Smooth muscle cell (in vitro differentiated cells): ENCODE results near the gene CD2AP. TPM values are rescaled to one million over a fixed set of nuclear protein-coding genes. Genes with fewer than 3 reads are reported as not detected.

Experiments
- DNase-seq: peaks from one replicate; lab custom pipeline; 2025; ENCODE audit not compliant: unreplicated experiment; lab: John Stamatoyannopoulos, UW
- H2AFZ ChIP-seq: fragments of 200-600 bp; sonication (generic); 2 replicates; pipeline ENCODE4 v1.6.0; 2016; ENCODE audit warnings: antibody characterized with exemption, low read depth, mild to moderate bottlenecking
- H3F3A ChIP-seq: fragments of 200-600 bp; sonication (generic); 2 replicates; pipeline ENCODE4 v1.6.0; 2017; ENCODE audit warnings: antibody characterized with exemption, low read depth
- H3K27ac ChIP-seq: fragments of 200-600 bp; sonication (generic); 2 replicates; pipeline ENCODE4 v1.5.1; 2016; ENCODE audit warnings: low read depth, mild to moderate bottlenecking
- H3K27me3 ChIP-seq: fragments of 200-600 bp; sonication (generic); 2 replicates; pipeline ENCODE4 v1.6.1; 2016; ENCODE audit warnings: low read depth, mild to moderate bottlenecking
- H3K36me3 ChIP-seq: fragments of 200-600 bp; sonication (generic); 2 replicates; pipeline ENCODE4 v1.5.1; 2016; ENCODE audit warnings: low read depth
- H3K4me1 ChIP-seq: fragments of 200-600 bp; sonication (generic); 2 replicates; pipeline ENCODE4 v1.5.1; 2016; ENCODE audit warnings: low read depth
- H3K4me2 ChIP-seq: fragments of 200-600 bp; sonication (generic); 2 replicates; pipeline ENCODE4 v1.6.0; 2016; ENCODE audit warnings: mild to moderate bottlenecking
- H3K4me3 ChIP-seq: fragments of 200-600 bp; sonication (generic); 2 replicates; pipeline ENCODE4 v1.5.1; 2016; ENCODE audit warnings: mild to moderate bottlenecking
- H3K79me2 ChIP-seq: fragments of 200-600 bp; sonication (generic); 2 replicates; pipeline ENCODE4 v1.6.0; 2016; ENCODE audit warnings: low read depth, mild to moderate bottlenecking
- H3K9ac ChIP-seq: fragments of 200-600 bp; sonication (generic); 2 replicates; pipeline ENCODE4 v1.6.0; 2016; ENCODE audit warnings: low read depth
- H3K9me3 ChIP-seq: fragments of 200-600 bp; sonication (generic); replicated peaks from 2 replicates; pipeline ENCODE4 v1.5.1; 2016; ENCODE audit warnings: low read depth
- H4K20me1 ChIP-seq: fragments of 200-600 bp; sonication (generic); 2 replicates; pipeline ENCODE4 v1.6.0; 2016; ENCODE audit warnings: low read depth
- CTCF ChIP-seq: fragments of 200-600 bp; sonication (generic); IDR thresholded peaks from 2 replicates; pipeline ENCODE4 v1.5.1; 2017; ENCODE audit warnings: borderline replicate concordance, mild to moderate bottlenecking, antibody characterized with exemption; ENCODE audit not compliant: insufficient read depth, poor library complexity, severe bottlenecking
- whole genome bisulfite sequencing: methylation state at CpG from one replicate; pipeline ENCODE4 v1.1.7; 2016; ENCODE audit warnings: low lambda C conversion rate; 5-methylcytosine and 5-hydroxymethylcytosine counted together
- polyA plus RNA-seq: library from polyadenylated mRNA; unstranded; fragments of >200 nt; fragmentation: Nextera tagmentation; extraction: Ambion mirVana; gene quantifications from 2 replicates; pipeline ENCODE4 v1.2.1, GENCODE V29; 2016
- total RNA-seq: library from RNA; depleted of rRNA; stranded (reverse); fragments of >200 nt; gene quantifications from 2 replicates; pipeline ENCODE4 v1.2.3, GENCODE V29; 2014

CD2AP gene
- total and polyA plus RNA-seq, 2 experiments from 2014 or later: 7.4 to 33.4 TPM

GRCh38 chr6:47579040-47579439 is 101.5 kb downstream of the CD2AP start:
- Histone ChIP-seq H2AFZ (no peak overlapping the region), H3K79me2 (no peaks in the 10 kb centered on the region), H3K9ac (no peak overlapping the region), H3K27ac (no peak overlapping the region), H3K4me1 (no peaks in the 10 kb centered on the region), H4K20me1 (peaks cover 1% of the 10 kb centered on the region), H3K9me3 (no peaks in the 10 kb centered on the region), H3K4me3 (no peak overlapping the region), H3K36me3 (peaks cover 20% of the 10 kb centered on the region), H3K27me3 (no peaks in the 10 kb centered on the region), H3K4me2 (no peak overlapping the region), H3F3A (no peaks in the 10 kb centered on the region)
- TF ChIP-seq CTCF: no peak
- 97% methylated on average over 4 of the region's 4 CpGs for WGBS
- no peak for DNase-seq

GRCh38 chr6:47581591-47581990 is 104.0 kb downstream of the CD2AP start:
- Histone ChIP-seq H3K4me2 (no peak overlapping the region), H3K9me3 (no peaks in the 10 kb centered on the region), H2AFZ (no peak overlapping the region), H3K27me3 (no peaks in the 10 kb centered on the region), H3K36me3 (peaks cover 20% of the 10 kb centered on the region), H4K20me1 (no peaks in the 10 kb centered on the region), H3K4me3 (no peak overlapping the region), H3K27ac (no peak overlapping the region), H3F3A (no peaks in the 10 kb centered on the region), H3K79me2 (no peaks in the 10 kb centered on the region), H3K4me1 (no peaks in the 10 kb centered on the region), H3K9ac (no peak overlapping the region)
- no peak for TF ChIP-seq CTCF
- 94% methylated on average over 2 of the region's 2 CpGs for WGBS
- DNase-seq: no peak

DNA sequence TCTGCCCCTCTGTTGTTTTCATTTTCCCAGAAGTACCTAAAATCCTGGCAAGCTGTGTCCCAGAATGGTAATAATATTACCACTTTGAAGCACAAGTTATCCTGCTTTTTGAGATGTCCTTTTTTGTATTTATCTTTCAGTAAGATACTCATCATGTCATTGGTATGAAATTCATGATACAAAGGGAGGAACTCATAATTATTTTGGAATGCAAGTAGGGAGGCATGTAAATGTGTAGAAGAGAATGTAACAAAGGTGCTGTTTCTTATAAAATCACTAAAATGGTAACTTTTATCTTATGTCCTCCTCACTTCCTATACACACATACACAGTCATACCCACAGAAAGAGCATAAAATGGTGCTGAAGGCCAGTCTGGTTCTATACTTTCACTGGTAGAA is 109.9 kb downstream of the CD2AP start:
- no peak for DNase-seq
- H3K4me1 ChIP-seq: no peaks in the 10 kb centered on the region
- no peak overlapping the region for H3K4me3 ChIP-seq
- H3K36me3 ChIP-seq: peaks cover 3% of the 10 kb centered on the region
- no peaks in the 10 kb centered on the region for H3K27me3 ChIP-seq
- H3K27ac ChIP-seq: no peak overlapping the region
- peaks cover 2% of the 10 kb centered on the region for H3K79me2 ChIP-seq
- H3K9me3 ChIP-seq: no peaks in the 10 kb centered on the region
- no peak overlapping the region for H3K9ac ChIP-seq
- TF ChIP-seq CTCF: no peak
- H3K4me2 ChIP-seq: no peak overlapping the region
- H2AFZ ChIP-seq: no peak overlapping the region
- no peaks in the 10 kb centered on the region for H3F3A ChIP-seq
- no peaks in the 10 kb centered on the region for H4K20me1 ChIP-seq

GRCh38 chr6:47592131-47592840 is 114.7 kb downstream of the CD2AP start:
- no peak for TF ChIP-seq CTCF
- peaks cover 17% of the 10 kb centered on the region for H3K36me3 ChIP-seq

More at GRCh38 chr6:47592131-47592840, 114.7 kb downstream of the CD2AP start:
- Histone ChIP-seq H2AFZ (no peak overlapping the region), H3K4me3 (no peak overlapping the region), H3K9me3 (no peaks in the 10 kb centered on the region), H3F3A (no peaks in the 10 kb centered on the region), H3K4me1 (no peaks in the 10 kb centered on the region), H3K4me2 (no peak overlapping the region), H3K27me3 (no peaks in the 10 kb centered on the region), H3K79me2 (peaks cover 2% of the 10 kb centered on the region), H3K27ac (no peak overlapping the region), H4K20me1 (peaks cover 7% of the 10 kb centered on the region), H3K9ac (no peak overlapping the region)
- 96% methylated on average over 3 of the region's 3 CpGs for WGBS
- no peak for DNase-seq
